Hematopoietic multipotent progenitor cell treated with erythropoietin and hydrocortisone succinate and interleukin-3 and kit ligand, for 17 days (in vitro differentiated cells): ENCODE data around the gene PAFAH1B1.
"Not testable (repeated sequence)": the region's sequence is repeated elsewhere in the genome, so short reads cannot be mapped to it uniquely, and the experiment has no call there.

Source experiments
- DNase-seq: peaks from one replicate; pipeline ENCODE4 v3.0.0-alpha.2; 2015; ENCODE audit warnings: low spot score

The PAFAH1B1 gene

GRCh38 chr17:2594722-2595599, 1.5 kb downstream of the PAFAH1B1 start:
- DNase-seq, result peak; percentile 57

GRCh38 chr17:2595716-2596115, 2.3 kb downstream of the PAFAH1B1 start:
- no peak for DNase-seq

- no peak for DNase-seq
Observed at GRCh38 chr17:2598166-2598565, 4.7 kb downstream of the PAFAH1B1 start.

- DNase-seq, result no peak
Observed at GRCh38 chr17:2602597-2603017, 9.2 kb downstream of the PAFAH1B1 start.

- no peak for DNase-seq
Observed at GRCh38 chr17:2608350-2608913, 15.0 kb downstream of the PAFAH1B1 start.

GRCh38 chr17:2609091-2609490, 15.6 kb downstream of the PAFAH1B1 start:
- no peak for DNase-seq

- DNase-seq, result no peak
Observed at GRCh38 chr17:2610195-2611175, 17.0 kb downstream of the PAFAH1B1 start.

GRCh38 chr17:2611627-2612026, 18.2 kb downstream of the PAFAH1B1 start:
- no peak for DNase-seq

- no peak for DNase-seq
Observed at GRCh38 chr17:2612630-2613029, 19.2 kb downstream of the PAFAH1B1 start.

- DNase-seq, result no peak
Observed at GRCh38 chr17:2613089-2613808, 19.8 kb downstream of the PAFAH1B1 start.

- no peak for DNase-seq
Observed at GRCh38 chr17:2615882-2616281, 22.4 kb downstream of the PAFAH1B1 start.

GRCh38 chr17:2621241-2621640, 27.8 kb downstream of the PAFAH1B1 start:
- DNase-seq, result no peak

GRCh38 chr17:2621951-2622405, 28.5 kb downstream of the PAFAH1B1 start:
- not testable (repeated sequence) for DNase-seq

- DNase-seq, result not testable (repeated sequence)
Observed at GRCh38 chr17:2622721-2623301, 29.4 kb downstream of the PAFAH1B1 start.

- no peak for DNase-seq
Observed at GRCh38 chr17:2624292-2624731, 30.9 kb downstream of the PAFAH1B1 start.

GRCh38 chr17:2626626-2627219, 33.3 kb downstream of the PAFAH1B1 start:
- not testable (repeated sequence) for DNase-seq

GRCh38 chr17:2628922-2629321, 35.5 kb downstream of the PAFAH1B1 start:
- DNase-seq, result not testable (repeated sequence)

GRCh38 chr17:2631211-2631610, 37.8 kb downstream of the PAFAH1B1 start:
- DNase-seq, result no peak

- peak; percentile 57 for DNase-seq
Observed at GRCh38 chr17:2634361-2634960, 41.0 kb downstream of the PAFAH1B1 start.

- DNase-seq, result no peak
Observed at GRCh38 chr17:2635241-2635640, 41.8 kb downstream of the PAFAH1B1 start.
